NCI-H1694 treated with DMSO at 0.1 percent for 48 hours (cell line): ENCODE results near the gene CDC42BPB.

Source experiments
- DNase-seq: peaks from one replicate; lab custom pipeline; 2025; lab: John Stamatoyannopoulos, UW

Gene CDC42BPB

DNA sequence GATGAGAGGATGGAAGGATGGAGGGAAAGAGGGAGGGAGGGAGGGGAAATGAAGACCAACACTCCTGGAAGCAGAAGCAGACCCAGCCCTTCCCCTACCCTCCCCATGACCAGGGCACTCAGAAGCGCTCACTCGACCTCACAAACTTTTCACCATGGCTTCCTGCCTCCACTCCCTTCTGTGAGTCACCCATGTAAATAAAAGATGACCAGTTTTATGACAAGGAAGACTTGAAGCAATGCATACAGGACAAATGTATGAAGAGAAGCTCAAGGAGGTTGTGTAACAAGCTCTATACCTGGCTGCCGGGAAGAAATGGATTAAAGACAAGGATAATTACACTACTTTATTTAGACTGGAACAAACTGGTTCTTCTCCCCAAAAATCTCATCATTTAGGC, 63.8 kb downstream of the CDC42BPB start:
- DNase-seq = no peak

DNA sequence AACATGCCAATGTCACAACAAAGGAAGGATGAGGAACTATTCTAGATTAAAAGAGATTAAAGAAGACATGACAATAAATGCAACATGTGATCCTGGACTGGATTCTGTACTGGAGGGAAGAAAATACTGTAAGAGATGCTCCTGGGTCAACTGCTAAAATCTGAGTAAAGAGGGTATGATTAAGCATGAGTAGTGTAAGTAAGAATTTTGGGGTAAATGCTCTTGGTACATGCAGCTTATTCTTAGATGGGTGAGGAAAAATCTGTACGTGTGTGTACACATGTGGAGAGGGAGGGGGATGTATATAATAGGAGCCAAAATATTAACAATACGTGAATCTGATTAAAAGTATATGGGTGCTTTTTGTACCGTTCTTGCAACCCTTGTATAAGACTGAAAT, 66.0 kb downstream of the CDC42BPB start:
- no peak for DNase-seq

DNA sequence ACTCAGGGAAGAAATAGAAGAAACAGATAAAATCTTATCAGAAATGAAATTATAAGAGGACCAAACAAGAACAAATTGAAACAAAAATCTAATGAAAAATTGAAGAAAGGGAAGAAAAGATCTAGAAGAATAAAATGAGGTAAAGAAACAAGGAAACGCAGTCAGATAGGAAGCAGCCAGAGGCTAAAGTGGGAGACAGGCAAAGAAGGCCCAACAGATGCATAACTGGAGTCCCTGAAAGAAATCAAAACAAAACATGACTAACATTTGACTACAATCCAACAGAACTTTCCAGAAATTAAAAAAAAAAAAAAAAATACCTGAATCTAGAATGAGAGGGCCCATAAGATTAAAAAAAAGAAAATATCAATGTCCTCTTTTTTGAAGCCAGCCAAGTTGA, 69.3 kb downstream of the CDC42BPB start:
- no peak for DNase-seq

DNA sequence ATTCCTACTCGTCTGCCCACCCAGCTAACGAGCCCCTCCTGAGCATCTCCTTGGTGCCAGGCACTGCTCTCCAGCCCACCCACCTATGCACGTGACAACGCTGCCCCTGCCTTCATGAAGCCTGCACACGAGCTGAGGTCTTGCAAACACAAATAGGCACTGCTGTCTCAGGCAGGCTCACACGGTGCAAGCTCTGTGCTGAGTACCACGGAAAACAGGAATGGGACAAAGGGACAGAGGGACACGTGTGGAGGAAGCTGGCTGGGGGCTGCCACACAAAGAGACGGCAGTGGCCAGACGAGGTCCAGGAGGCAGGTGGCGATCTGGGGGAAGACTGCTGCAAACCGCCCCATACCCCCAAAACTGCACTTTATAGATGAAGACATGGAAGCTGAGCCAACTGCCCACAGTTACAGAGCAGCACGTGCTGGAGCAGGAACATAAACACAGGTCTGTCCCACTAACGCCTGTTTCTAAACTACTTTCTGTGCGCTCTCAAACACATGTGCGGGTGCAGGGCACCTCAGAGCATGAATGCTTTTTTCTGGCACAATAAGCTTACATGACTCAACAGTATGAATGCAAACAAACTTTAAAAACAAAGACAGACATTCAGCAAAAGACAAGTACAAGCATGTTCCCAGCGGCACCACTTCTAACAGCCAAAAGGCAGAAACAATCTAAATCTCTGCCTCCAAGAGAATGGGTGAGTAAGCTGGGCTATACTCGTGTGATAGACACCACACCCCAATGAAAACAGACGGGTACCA, 70.4 kb downstream of the CDC42BPB start:
- no peak for DNase-seq

DNA sequence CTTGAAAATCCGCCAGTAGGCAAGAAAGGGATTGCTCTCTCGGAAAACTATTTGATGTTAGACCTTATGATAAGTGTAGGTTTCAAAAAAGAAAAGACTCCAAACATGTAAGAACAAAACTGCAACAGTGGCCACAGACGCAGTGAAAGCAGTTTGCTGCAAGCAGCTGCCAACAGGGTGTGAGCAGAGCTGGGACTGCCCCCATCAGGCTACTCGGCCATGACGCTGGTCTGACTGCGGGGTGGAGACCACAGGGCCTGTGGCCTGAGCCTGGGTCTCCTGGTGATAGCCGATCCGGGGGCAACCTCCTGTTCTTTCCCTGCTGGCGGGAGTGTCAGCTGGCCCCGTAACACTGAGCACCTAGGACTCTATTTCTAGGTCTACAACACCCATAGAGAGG, 71.7 kb downstream of the CDC42BPB start:
- DNase-seq = no peak

DNA sequence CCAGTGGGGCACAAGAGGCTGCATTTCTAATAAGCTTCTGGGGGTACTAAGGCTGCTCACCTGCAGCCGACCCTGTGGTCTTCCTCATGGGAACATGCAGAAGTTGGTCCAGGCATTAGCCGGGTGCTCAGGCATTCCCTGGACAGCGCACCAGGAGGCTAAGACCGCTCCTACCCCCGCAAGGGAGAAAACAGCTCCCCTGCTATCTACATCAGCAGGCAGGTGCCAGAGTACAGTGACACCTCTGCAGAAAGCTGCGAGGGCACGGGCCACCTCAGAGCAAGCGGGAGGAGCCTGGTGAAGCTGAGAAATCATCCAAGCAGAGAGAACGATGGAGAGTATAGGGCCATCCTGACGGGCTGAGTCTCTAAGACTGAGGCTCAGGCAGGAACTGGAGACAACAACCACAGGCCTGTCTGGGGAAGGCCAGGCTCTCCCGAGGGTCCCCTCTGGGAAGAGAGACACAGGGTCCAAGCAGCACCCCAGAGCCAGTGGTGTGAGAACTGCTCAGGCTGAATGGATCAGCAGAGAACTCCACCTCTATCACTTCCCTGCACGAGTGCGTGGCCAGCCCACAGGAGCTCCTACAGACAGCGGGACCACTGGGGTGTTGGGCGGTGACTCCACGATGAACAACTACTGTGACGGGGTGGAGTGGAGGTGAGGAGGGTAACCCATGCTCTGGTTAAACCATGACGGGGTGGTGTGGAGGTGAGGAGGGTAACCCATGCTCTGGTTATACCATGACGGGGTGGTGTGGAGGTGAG, 72.8 kb downstream of the CDC42BPB start:
- no peak for DNase-seq

DNA sequence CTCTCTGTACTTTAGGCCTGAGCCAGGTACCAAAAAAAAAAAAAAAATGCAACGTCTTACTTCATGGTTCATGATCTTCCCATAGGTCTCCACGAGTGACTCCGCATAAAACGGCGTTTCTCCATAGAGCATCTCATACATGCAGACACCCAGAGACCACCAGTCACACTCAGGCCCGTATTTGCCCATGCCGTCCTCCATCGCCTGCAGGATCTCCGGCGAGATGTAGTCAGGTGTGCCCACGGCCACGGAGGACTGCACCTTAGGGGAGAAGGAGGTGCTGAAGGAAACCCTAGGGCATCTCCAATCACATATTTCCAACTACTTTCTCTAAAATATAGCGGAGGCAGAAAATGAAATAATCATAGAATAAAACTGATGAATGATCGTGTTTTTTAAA, 73.9 kb downstream of the CDC42BPB start:
- DNase-seq = no peak

DNA sequence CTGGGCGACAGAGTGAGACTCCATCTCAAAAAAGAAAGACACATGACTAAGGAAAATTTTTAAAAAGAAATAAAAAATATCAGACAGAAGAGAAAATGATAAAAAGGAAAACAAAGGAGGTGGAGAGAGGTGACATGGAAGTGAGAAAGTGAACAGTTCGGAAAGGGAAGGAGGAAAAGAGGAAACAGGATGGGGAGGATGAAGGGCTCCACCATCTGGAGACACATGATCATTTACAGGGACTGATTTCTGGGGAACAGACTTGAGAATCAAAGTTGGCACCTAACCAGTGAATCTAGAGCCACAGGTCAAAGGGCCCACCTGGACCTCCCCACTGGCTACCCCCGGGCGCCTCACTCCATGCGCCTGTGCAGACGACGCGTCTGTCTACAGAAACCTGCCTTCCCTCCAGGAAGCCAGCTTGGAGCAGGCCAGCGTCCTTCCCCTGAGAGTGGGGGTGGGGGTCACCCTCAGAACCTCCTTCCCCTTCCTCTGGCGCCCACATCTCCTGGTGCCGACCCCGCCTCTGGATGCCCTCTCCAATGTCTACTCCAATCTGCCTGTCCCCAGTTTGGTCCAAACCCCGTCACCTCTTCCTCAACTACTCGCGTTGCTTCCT, 74.4 kb downstream of the CDC42BPB start:
- DNase-seq = no peak

DNA sequence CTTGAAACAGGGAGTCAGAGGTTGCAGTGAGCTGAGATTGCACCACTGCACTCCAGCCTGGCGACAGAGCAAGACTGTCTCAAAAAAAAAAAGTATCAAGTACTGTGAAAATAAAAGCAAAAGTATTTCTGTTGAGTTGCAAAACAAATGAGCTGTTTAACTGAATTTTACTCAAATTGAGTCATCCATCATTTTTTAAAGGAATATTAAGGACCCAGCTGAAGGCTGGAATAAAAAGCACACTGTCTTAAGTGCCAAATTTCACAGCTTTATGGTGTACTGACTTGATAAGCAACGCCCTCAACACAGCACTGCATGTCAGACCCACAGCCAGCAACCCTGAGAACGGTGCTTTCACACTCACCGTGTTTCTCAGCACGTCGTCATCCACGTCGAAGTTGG, 76.9 kb downstream of the CDC42BPB start:
- DNase-seq = no peak

DNA sequence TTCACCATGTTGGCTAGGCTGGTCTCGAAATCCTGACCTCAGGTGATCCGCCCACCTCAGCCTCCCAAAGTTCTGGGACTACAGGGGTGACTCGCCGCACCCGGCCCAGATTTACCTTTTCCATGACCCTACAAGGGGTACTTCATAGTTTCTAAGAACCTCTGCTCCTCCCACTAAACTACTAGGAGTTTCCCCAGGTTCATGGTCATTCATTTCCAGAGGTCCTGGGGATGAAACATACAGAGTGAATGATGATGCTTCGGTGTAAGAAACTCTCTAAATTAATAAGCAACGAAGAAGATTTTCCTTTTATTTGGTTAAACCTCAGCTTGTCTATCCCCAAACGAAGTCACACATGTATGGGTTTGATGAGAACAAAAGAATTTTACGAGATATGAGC, 77.9 kb downstream of the CDC42BPB start:
- DNase-seq = no peak

DNA sequence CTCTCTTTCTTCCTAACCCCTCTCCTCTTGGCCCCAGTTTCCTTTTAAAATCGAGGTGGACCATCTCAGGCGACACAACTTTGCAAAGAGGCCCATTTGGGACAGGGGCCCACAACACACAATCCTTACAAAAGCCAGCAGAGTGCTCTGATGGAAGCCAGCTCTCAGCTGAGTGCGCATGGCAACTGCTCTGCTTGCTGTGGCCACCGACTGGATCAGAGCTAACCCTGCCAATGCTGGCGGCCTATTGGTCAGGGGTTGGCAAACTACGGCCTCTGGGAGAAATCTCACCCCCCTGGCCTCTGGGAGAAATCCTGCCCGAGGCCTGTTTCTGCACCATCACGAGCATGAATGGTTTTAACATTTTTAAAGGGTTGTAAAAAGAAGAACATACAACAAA, 79.9 kb downstream of the CDC42BPB start:
- no peak for DNase-seq

DNA sequence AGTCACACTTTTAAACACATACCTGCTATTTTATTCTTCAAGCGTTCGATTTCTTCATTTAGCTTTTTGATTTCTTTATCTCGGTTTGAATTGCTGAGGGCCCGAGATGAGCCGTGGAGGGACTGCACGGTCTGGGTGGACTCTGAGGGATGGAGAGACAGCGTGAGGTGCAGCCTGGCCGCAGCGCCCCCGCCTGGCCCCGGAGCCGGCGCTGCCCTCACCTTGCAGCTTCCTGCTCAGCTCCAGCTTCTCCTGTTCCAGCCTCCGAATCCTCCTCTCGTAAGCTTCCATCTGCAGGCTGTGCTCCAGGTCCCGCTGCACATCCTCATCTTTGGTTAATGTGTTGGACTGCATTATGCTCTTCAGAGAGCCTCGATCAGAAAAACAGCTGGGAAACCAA, 81.7 kb downstream of the CDC42BPB start:
- no peak for DNase-seq

DNA sequence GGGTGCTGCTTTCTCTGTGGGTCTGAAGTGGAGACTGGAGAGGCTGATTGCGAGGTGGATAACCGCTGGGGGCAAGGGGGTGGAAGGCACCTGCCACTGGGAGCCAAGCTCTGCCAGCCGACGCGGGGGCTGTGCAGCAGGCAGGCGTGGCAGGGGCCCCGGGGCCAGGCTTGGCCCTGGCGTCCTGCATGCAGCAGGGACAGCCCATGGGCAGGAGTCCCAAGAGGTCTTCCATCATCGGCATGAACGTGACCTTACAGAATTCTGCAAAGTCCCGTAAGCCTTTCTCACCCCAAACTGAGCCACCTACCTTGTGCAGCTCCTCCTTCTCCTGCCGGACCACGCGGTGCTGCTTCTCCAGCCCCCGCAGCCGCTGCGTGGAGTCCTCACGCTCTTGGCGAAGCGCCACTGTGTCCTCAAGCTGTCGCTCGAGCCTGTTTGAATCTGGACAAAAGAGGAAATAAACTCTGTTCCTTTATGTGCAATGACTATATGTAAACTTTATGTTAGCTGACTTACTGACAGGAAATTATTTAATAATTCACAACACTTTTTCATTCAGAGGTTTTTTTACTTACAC, 83.6 kb downstream of the CDC42BPB start:
- DNase-seq = no peak

DNA sequence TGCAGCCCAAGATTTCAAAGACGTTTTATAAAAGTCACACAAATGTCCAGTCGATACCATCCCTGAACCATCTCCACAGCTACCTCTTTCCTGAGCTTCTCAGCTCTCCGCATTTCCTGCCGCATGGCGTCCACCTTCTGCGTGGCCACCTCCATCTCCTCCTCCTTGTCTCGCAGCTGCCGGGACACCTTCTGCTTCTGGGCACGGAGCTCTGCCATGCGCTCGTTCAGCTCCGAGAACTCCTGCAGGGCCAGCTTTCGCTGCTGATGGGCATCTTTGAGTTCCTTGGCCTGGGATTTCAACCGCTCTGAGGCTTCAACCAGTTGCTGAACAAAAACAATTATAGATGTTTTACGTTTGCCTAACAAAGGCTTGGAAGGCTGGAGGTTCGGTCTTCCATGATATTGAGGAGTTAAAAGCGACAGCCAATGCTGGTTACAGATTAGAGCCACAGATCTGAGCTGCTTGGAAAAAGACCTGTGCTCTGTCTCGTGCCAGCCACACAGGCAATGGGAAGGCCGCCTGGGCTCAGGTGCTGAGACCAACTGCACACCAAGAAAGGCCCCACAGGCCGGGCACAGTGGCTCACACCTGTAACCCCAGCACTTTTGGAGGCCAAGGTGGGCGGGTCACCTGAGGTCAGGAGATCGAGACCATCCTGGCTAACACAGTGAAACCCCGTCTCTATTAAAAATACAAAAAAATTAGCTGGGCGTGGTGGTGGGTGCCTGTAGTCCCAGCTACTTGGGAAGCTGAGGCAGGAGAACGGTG, 85.3 kb downstream of the CDC42BPB start:
- DNase-seq = no peak

DNA sequence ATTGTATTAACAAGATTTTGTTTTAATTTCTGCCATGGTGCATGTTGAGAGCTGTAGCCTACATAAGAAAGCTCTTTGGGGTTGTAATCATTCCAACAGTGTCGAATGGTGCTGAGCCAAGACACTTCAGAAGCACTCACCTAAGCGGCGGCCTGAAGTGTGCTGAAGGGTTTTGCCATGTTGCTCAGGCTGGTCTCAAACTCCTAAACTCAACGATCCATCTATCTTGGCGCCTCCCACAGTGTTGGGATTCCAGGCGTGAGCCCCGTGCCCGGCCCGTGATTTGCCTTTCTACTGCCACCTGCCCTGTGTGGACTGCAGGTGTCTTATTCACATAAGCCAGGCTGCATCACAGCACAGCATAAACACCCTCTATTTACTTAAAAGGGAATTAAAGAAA, 86.0 kb downstream of the CDC42BPB start:
- no peak for DNase-seq

DNA sequence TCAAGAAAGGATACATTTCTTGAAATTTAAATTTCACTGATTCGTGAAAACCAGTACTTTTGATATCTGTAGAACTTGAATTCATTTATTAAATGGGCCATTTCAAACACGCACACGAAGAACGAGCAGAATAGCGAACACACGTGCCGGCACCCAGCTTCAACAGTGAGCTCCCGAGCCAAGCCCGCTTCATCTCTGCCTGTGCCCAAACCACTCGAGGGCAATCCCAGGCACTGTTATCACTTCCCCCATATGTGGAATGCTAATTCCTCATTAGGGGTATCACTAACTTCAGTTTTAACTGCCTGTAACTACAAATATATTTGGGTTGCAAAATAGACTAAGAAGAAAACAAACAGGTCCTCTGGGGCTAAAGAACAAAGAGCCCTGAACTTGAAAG, 86.9 kb downstream of the CDC42BPB start:
- DNase-seq = no peak

DNA sequence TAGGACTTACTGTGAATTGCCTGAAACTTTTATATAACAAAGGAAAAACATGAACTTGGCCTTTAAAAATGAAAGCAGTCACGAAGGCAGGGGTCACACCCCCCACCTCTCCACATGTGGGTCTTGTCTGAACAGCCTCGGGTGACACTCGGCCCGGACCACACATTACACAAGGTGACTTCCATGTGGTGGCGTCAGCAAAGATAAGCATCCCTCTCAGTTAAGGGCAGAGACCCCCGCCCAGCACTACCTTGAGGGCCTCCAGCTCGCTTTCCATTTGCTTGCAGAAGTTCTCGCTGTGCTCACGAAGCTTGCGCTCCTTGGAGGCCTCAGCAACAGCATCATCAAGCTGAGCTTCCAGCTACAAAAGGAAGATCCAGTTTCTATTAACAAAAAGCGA, 87.4 kb downstream of the CDC42BPB start:
- no peak for DNase-seq

DNA sequence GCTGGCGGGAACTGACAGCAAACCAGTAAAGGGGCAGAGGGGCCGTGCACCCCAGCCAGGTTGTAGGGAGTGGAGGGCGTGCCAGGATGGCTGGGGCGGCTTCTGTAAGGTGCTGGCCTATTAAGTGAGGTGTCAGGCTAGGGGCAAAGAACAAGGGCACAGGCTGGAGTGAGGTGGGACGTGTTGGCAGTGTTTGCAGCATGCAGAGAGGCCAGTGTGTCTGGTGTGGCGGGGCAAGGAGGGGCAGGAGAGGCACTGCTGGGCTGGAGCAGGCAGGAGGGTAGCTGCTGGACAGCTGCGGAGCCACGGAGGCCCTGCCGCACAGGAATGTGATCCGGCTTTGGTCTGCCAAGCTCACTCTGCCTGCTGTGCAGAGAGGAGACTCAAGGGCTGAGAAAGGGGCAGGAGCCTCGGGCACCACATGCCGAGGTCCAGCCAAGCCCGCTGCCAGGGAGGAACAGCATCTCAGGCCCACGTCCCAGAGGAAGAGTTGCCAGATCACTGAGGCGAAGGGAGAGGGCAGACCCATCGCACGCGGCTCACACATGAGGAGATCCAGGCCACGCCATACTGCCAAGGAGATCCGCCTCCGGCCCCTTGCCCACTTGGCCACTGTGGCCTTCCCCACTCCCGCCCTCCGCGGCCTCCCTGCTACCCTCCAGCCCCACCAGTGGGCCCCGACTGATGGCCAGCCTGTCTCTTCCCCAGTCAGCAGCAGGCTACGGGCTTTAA, 88.1 kb downstream of the CDC42BPB start:
- DNase-seq = no peak

DNA sequence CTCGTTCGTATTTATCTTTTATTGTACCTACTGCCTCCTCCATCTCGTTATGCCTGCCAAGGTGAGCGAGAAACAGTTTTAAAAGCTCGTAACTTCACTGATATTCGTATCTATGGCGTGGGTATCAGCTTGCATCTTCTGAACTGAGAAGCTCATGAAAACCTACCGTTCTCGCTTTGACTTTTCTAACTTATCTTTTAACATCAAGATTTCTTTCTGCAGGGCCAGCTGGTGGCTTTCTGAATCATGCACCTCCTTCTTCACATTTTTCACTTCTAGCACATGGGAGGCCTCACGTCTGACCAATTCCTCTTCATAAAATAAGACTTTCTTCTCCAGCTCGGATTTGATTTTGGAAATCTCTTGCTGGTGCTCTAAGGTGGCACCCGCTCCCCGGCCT, 89.0 kb downstream of the CDC42BPB start:
- no peak for DNase-seq

DNA sequence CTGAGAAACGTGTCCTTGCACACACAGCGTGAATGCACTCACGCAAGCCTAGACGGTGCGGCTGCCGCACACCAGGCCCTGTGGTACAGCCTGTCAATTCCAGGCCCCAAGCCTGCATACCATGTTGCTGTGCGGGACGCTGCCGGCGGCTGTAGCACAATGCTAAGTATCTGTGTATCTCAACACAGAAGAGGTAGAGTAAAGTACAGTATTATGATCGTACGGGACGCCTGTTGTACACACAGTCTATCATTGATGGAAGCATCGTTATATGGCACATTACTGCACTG, 89.9 kb downstream of the CDC42BPB start:
- DNase-seq = no peak

DNA sequence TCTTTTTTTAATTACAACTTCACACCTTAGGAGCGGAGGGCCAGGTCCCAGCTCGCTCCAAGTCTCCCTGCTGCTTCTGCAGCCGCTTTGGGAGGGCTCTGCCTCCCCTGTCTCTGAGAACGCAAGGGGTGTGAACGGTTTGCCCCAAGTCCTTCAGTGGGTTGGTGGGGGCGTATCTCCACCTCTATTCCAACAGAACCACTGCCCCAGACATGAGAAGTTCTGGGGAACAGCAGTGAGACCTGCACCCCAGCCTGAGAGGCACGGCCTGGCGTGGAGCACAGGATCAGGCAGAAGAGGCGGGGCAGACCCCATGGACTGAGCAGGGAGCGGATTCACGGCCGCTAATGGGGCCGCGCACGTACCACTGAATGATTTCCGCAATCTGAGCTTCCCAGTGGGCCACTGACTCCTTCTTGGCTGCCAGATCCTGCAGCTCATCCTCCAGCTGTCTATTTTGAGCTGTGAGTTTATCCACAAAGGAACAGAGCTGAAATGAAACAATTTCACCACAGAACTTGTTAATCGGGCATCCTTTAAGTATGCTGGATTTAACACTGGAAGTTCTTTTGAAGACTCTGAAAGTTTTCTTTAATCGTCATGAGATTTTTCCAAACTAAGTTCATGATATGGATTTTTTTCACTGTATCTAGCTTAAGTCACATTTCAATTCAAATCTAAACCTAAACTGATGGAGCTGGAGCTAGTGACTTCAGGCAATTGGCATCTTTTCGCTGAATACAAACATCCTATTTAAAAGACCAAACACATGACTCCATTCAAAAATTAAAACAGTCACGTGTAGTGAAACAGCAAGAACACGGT, 90.5 kb downstream of the CDC42BPB start:
- DNase-seq = no peak
